ENCODE measurements around the gene INSYN2A.

INSYN2A gene

DNA sequence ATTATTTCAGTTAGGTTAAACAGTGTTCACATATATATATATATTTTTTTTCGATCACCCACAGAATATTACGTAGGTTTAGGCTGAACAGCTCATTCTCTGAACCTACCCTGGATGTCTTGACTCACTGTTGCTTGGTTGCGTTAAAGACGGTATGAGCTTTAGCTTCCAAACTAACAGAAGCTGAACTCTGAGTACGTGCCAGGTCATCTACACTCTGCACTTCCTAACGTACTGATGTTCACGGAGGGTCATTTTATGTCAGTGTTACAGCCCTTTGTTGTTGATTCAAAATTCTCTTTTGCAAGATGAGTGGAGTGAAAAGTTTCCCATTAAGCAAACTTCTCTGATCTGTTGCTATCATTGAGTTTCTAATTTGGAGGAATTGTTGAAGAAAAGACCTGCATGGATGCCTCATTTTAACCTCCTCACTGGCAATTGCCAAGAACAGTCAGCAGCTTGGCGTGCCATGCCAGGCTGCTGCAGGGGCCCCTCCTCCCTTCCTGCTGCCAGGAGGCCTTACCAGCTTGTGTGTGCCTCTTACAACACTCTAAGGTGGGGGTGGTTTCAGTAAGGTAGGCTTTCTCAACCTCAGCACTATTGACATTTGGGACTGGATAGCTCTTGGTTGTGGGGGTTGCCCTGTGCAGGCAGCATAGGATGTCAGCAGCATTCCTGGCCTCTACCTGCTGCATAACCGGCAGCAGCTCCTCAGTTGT lies 44.3 kb downstream of the INSYN2A start:
- DNase-seq = no peak

DNA sequence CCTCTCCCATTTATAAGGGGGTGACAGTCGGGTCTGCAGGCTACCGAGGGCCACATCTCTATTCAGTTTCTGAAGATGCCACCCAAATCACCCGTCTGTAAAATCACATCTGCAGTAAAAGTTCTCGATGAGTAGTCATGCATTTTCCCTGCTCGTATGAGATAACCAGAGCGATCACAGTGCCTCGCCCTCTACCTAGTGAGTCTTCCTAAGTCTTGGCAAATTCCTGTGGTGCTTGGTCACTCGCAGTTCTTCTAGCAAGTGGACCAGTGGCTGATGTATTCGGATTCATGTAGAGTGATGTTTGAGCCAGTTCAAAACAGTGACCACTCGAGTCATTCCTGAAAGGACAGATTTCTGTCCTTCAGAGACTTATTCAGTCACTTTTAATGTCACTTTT lies 44.9 kb downstream of the INSYN2A start:
- DNase-seq = no peak

DNA sequence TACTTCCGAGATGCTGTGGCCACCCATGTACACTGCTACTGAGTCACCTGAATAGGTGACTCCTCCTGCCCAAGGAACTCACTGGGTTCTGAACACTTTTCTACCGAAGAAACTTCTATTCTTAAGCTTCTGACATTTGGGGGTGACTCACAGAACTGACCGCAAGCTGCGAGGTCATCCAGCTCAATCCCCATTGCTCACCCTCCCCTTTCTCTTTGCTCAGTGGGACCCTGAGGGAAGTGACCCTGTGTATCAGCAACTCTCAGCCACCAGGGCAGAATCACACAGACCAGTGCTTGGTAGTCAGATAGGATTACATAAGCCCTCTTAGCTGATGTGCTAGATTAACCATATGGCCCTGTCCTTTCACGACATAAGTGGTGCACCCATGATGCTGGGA lies 46.3 kb downstream of the INSYN2A start:
- DNase-seq = no peak

DNA sequence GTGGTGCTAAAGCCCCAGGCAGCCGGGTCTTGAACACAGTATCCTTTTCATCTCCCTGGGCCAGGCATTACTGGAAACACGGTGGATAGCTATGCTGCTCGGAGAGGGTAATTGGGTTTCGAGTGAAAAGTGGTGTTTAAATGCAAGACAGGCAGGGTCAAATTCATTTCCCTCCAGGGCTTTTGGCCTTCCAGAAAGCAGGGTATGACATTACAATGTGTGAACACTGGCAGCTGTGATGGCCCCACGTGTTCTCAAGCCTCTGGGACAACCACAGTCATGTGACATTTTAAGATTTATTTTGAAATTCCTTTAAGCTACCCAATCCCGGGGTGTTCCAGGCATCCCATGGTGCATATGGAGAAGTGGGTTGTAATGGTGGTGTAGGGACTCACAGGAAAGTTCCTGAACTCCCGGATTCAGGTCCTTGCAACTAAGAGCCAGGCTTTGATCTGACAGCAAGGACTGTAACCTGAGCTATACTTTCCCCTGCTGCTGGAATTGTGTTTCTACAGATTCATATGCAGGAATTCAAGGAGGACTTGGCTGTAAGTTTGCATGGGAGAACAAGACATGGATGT lies 46.8 kb downstream of the INSYN2A start:
- DNase-seq = no peak

DNA sequence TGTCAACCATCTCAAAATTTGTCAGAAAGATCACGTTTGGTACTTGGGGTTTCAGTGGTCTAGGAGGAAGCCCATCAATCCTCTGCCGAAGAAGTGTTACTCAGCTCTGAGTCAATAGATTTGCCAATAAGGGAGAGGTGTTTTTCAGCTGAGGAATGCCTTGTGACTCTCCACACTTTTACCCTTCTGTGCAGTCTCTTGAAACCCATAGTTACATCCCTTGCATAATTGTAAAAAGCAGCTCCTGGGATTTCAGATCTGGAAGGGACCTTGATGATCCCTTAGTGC lies 47.5 kb downstream of the INSYN2A start:
- DNase-seq = no peak

DNA sequence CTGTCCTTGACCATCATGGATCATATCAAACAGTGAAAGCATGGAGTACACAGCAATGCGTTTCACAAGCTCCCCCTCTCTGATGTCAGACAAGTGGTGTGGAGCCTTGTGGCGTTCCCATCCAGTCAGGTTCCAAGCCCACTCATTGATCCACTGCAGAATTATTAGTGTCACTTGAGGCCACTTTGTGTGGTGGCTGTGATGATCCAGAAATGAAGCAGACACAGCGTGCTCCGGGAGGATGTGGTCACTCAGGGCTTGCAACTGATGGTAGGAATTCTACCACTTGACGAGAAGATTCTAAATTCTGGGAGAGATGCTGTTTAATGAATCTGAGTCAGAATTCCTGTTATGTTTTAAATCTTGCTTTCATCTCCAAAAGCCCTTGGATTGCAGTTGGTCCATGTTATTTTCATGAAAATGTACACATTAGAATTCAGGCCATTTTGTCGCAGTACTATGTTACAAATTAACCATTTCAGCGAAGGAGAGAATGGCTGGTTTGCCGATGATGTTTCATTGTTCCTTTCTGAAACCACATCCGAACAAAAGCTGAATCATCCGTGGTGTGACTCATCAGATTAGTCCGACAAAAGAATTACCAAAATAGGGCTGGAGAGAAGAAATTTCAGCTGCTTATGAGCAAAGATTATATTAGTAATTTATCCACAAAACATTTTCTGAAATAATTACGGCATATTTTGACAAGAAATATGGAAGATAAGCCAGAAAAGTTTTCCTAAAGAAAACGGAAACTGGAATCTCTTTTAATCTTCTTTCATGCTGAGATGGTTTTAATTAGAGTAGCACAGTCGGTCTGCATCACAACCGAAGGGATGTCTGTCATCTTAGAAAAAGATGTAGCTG lies 48.1 kb downstream of the INSYN2A start:
- DNase-seq = no peak

DNA sequence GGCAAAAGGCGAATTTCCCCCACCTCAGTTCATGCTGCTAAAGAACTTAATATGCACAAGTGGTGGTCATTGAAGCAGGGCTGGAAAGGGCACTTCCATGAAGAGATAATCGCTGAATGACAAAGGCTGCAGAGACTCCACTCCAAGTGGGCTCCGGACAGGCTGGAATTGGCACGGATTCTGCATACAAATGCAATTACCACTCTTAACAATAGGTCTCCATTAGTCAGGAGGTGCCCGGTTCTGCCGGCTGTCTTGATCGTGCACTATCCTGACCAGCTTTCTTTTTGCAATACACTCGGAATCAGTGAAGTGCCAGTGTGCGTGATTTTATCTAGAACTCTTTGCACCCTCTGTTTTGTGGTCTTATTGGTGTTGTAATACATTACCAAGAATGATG lies 49.7 kb downstream of the INSYN2A start:
- DNase-seq = no peak
